ENCODE data around the gene TMEM205. TPM values are rescaled to one million over a fixed set of nuclear protein-coding genes. Genes with fewer than 3 reads are reported as not detected.

Gene TMEM205
- total RNA-seq, 1 experiment from 2014 or later: 224 TPM

- H3K27me3 ChIP-seq (ENCODE audit: low read length): no peaks in the 10 kb centered on the region
- TF ChIP-seq EZH2 (IDR thresholded peaks at IDR 0.05; ENCODE audit: low read length, unreplicated experiment) (no peak), EZH2phosphoT487 (IDR thresholded peaks at IDR 0.05; ENCODE audit: borderline replicate concordance, low read length) (no peak)
- TF ChIP-seq, protein P1, sequence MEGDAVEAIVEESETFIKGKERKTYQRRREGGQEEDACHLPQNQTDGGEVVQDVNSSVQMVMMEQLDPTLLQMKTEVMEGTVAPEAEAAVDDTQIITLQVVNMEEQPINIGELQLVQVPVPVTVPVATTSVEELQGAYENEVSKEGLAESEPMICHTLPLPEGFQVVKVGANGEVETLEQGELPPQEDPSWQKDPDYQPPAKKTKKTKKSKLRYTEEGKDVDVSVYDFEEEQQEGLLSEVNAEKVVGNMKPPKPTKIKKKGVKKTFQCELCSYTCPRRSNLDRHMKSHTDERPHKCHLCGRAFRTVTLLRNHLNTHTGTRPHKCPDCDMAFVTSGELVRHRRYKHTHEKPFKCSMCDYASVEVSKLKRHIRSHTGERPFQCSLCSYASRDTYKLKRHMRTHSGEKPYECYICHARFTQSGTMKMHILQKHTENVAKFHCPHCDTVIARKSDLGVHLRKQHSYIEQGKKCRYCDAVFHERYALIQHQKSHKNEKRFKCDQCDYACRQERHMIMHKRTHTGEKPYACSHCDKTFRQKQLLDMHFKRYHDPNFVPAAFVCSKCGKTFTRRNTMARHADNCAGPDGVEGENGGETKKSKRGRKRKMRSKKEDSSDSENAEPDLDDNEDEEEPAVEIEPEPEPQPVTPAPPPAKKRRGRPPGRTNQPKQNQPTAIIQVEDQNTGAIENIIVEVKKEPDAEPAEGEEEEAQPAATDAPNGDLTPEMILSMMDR (conservative IDR thresholded peaks at IDR 0.05; ENCODE audit: low read depth, low read length): no peak
- no peaks in the 10 kb centered on the region for H3K9me3 ChIP-seq (ENCODE audit: low read length)
- no peaks in the 10 kb centered on the region for H3F3A ChIP-seq (ENCODE audit: low read length, unreplicated experiment)
- intact Hi-C loops (cut with micrococcal nuclease): no loop called here
- H3K4me3 ChIP-seq (ENCODE audit: low read length): no peak overlapping the region
- H3K27ac ChIP-seq (ENCODE audit: low read length): no peak overlapping the region
- no peaks in the 10 kb centered on the region for H3K4me1 ChIP-seq (ENCODE audit: insufficient read depth, low read length)
- no peaks in the 10 kb centered on the region for H4K20me1 ChIP-seq (ENCODE audit: low read length)
- H3K36me3 ChIP-seq (ENCODE audit: low read depth, low read length): no peaks in the 10 kb centered on the region
- H3K9me2 ChIP-seq (replicated peaks; ENCODE audit: low read length): no peaks in the 10 kb centered on the region
- ChIA-PET POLR2A (ENCODE audit: unreplicated experiment) (no interaction called here), CTCF (no interaction called here)
- BruUV-seq (replicated peaks): no TSS peak
- ATAC-seq (no peak), DNase-seq (no peak)
- H3K4me2 ChIP-seq (ENCODE audit: low read length): no peak overlapping the region
- H2AFZ ChIP-seq (ENCODE audit: low read length): no peak overlapping the region
- no peaks in the 10 kb centered on the region for H3K79me2 ChIP-seq (ENCODE audit: low read length)
- H3K9ac ChIP-seq (ENCODE audit: low read length): no peak overlapping the region
Measured at GRCh38 chr19:11304936-11305335, 41.1 kb downstream of the TMEM205 start.

- intact Hi-C loops (cut with micrococcal nuclease): no loop called here
- Histone ChIP-seq H3K9me2 (replicated peaks; ENCODE audit: low read length) (no peaks in the 10 kb centered on the region), H2AFZ (ENCODE audit: low read length) (no peak overlapping the region), H3K9me3 (ENCODE audit: low read length) (no peaks in the 10 kb centered on the region), H3K79me2 (ENCODE audit: low read length) (no peaks in the 10 kb centered on the region), H3K4me2 (ENCODE audit: low read length) (no peak overlapping the region), H3K9ac (ENCODE audit: low read length) (no peak overlapping the region), H3K4me1 (ENCODE audit: insufficient read depth, low read length) (no peaks in the 10 kb centered on the region), H3K27me3 (ENCODE audit: low read length) (no peaks in the 10 kb centered on the region), H3K27ac (ENCODE audit: low read length) (no peak overlapping the region), H3F3A (ENCODE audit: low read length, unreplicated experiment) (no peaks in the 10 kb centered on the region), H4K20me1 (ENCODE audit: low read length) (no peaks in the 10 kb centered on the region), H3K36me3 (ENCODE audit: low read depth, low read length) (no peaks in the 10 kb centered on the region), H3K4me3 (ENCODE audit: low read length) (no peak overlapping the region)
- BruUV-seq (replicated peaks): no TSS peak
- ChIA-PET CTCF (no interaction called here), POLR2A (ENCODE audit: unreplicated experiment) (no interaction called here)
- DNase-seq: no peak
- TF ChIP-seq EZH2 (IDR thresholded peaks at IDR 0.05; ENCODE audit: low read length, unreplicated experiment) (no peak), EZH2phosphoT487 (IDR thresholded peaks at IDR 0.05; ENCODE audit: borderline replicate concordance, low read length) (no peak)
- TF ChIP-seq, protein P1 (conservative IDR thresholded peaks at IDR 0.05; ENCODE audit: low read depth, low read length): no peak
- ATAC-seq: no peak
Measured at GRCh38 chr19:11300811-11301120, 45.3 kb downstream of the TMEM205 start.

DNA sequence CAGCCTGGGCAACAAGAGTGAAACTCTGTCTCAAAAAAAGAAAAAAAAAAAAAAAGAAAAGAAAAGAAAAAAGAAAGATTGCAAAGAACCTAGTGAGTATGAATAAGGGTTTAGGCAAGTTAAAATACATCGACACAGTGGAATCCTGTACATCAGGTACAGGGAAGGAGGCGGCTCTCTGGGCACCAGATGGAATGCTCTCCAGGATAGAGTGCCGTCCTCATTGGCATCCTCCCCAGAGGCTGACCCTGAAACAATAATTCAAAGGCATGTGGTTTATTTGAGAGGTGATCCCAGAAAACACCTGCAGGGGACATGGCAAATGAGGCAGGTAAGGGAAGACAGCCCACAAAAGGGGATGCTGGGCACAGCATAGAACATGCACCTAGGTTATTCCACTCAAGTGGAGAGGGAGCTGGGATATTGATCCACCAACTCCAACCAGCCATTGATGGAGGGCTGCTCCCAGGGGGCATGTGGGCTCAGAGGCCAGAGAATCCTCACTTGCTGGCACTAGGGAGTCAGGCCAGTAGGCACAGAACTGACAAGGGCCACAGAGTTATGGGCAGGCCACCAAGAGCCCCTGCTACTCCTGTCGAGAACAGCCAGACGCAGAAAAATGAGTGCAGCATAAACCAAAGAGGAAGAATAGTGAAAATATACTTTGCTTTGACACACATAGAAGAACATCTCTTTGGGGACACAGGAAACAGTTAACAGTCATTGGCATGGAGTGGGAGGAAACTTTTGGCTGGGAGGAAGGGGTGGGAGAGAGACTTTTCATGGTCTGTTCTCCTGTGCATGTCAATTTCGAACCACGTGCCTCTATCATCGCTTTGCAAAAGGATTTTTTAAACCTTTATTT, 45.9 kb downstream of the TMEM205 start:
- Histone ChIP-seq H4K20me1 (ENCODE audit: low read length) (no peaks in the 10 kb centered on the region), H3K4me3 (ENCODE audit: low read length) (no peak overlapping the region), H3K4me2 (ENCODE audit: low read length) (no peak overlapping the region), H3K36me3 (ENCODE audit: low read depth, low read length) (no peaks in the 10 kb centered on the region), H3K79me2 (ENCODE audit: low read length) (no peaks in the 10 kb centered on the region), H3K9me3 (ENCODE audit: low read length) (no peaks in the 10 kb centered on the region), H2AFZ (ENCODE audit: low read length) (no peak overlapping the region), H3K27ac (ENCODE audit: low read length) (no peak overlapping the region), H3K9me2 (replicated peaks; ENCODE audit: low read length) (no peaks in the 10 kb centered on the region), H3F3A (ENCODE audit: low read length, unreplicated experiment) (no peaks in the 10 kb centered on the region), H3K4me1 (ENCODE audit: insufficient read depth, low read length) (no peaks in the 10 kb centered on the region), H3K9ac (ENCODE audit: low read length) (no peak overlapping the region), H3K27me3 (ENCODE audit: low read length) (no peaks in the 10 kb centered on the region)
- CTCF ChIA-PET: interaction anchor here (0.7 kb wide), 1 partner anchor 44 kb away, joined by 3 read pairs; no protein-coding TSS in a partner anchor
- BruUV-seq (replicated peaks): no TSS peak
- POLR2A ChIA-PET (ENCODE audit: unreplicated experiment): no interaction called here
- intact Hi-C loops (cut with micrococcal nuclease): no loop called here
- DNase-seq (no peak), ATAC-seq (no peak)
- no peak for TF ChIP-seq EZH2phosphoT487 (IDR thresholded peaks at IDR 0.05; ENCODE audit: borderline replicate concordance, low read length)
- no peak for TF ChIP-seq EZH2 (IDR thresholded peaks at IDR 0.05; ENCODE audit: low read length, unreplicated experiment)
- TF ChIP-seq, protein P1 (conservative IDR thresholded peaks at IDR 0.05; ENCODE audit: low read depth, low read length): no peak
